Right cardiac atrium (tissue), 5 donors: Measurements from ENCODE around the gene MUSTN1. TPM values are rescaled to one million over a fixed set of nuclear protein-coding genes. Genes with fewer than 3 reads are reported as not detected.

Experiments
- ATAC-seq, 2 donors: fragments of 200-7000 bp; cut with Tn5 transposase; one replicate each; pipeline versions ENCODE4 v1.8.0 to v1.9.1; 2020; ENCODE audit warnings: moderate library complexity in 2 of 2, mild to moderate bottlenecking in 1 of 2
- DNase-seq, 3 donors: peaks; one replicate each; pipeline ENCODE4 v3.0.0-alpha.2; 2020
- H3K27ac ChIP-seq: one replicate; pipeline ENCODE4 v1.5.1; 2013; ENCODE audit warnings: mild to moderate bottlenecking, low read length, control low read depth, moderate library complexity
- H3K27me3 ChIP-seq: one replicate; pipeline ENCODE4 v1.6.1; 2013; ENCODE audit not compliant: control insufficient read depth, insufficient read depth
- H3K4me1 ChIP-seq: one replicate; pipeline ENCODE4 v1.6.1; 2013; ENCODE audit warnings: low read length; ENCODE audit not compliant: control insufficient read depth, insufficient read depth
- H3K4me3 ChIP-seq: one replicate; pipeline ENCODE4 v1.5.1; 2013; ENCODE audit warnings: low read length, control low read depth
- H3K9me3 ChIP-seq: one replicate; pipeline ENCODE4 v1.6.1; 2013; ENCODE audit warnings: low read length; ENCODE audit not compliant: control insufficient read depth
- WGBS: extraction: QIAGEN DNeasy Blood & Tissue Kit; methylation state at CpG from one replicate; pipeline ENCODE4 v1.1.7; 2013; 5-methylcytosine and 5-hydroxymethylcytosine counted together
- intact Hi-C, 4 donors: fragments of 100-400 bp; cut with DNase I; formaldehyde crosslinking; loops; one replicate each; pipeline versions ENCODE4 v1.11.0 to v1.14.0; 2022 to 2023
- polyA plus RNA-seq: library from polyadenylated mRNA; stranded (reverse); fragments of 200-250 nt; gene quantifications from one replicate; pipeline ENCODE4 v1.2.3, GENCODE V29; 2013
- total RNA-seq, 4 donors: library from RNA; stranded (reverse); fragmentation: NEBNext Ultra II Directional; extraction: Animal tissue kit (Norgen Biotek cat#: 25700); gene quantifications; one replicate each; pipeline ENCODE4 v1.2.1, GENCODE V29; 2021
- donor health status: healthy with polysubstance abuse.
- donor health status: DM: no; HTN: yes; CAD: no.
- donor health status: DM: no; HTN: no; CAD: no.
- donor health status: DM: no; HTN: yes; CAD: no; lungs with severe emphysema.
- donor health status: DM: yes; HTN: yes; CAD: no.

Gene MUSTN1
- total and polyA plus RNA-seq, 5 donors = 12.7 to 152 (median 42.0) TPM

DNA sequence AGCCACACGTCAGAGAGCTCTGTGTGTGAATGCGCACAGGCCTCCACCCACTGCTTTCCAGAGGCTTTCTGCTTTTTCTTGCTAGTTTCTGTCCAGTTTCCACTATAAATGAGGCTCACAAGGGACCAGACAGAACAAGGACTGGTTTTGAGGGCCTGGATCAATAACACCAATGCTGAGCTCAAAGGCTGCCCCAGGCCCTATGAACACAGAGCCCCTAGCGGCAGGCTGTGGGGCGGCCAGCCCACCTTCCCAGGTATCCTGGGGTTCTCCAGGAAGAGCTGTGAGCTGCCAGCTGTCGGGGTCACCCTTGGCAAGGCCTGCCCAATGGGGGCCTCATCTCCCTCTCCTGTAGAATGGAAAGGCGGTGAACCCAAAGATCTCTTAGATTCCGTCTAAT lies 42.4 kb downstream of the MUSTN1 start:
- no peaks in the 10 kb centered on the region for H3K4me1 ChIP-seq
- ATAC-seq (no peak), DNase-seq (no peak)
- 82% methylated on average over 7 of the region's 7 CpGs for WGBS
- H3K27me3 ChIP-seq = no peaks in the 10 kb centered on the region
- H3K27ac ChIP-seq = no peak overlapping the region
- H3K4me3 ChIP-seq = no peak overlapping the region
- H3K9me3 ChIP-seq = no peaks in the 10 kb centered on the region
- intact Hi-C loops = no loop called here

GRCh38 chr3:52791928-52792327 lies 42.9 kb downstream of the MUSTN1 start:
- 66% methylated on average over 4 of the region's 4 CpGs for WGBS
- H3K27ac ChIP-seq = no peak overlapping the region
- ATAC-seq (no peak), DNase-seq (no peak)
- no peaks in the 10 kb centered on the region for H3K27me3 ChIP-seq
- intact Hi-C loops = no loop called here
- H3K9me3 ChIP-seq = no peaks in the 10 kb centered on the region
- H3K4me3 ChIP-seq = no peak overlapping the region
- no peaks in the 10 kb centered on the region for H3K4me1 ChIP-seq

GRCh38 chr3:52791366-52791765 lies 43.5 kb downstream of the MUSTN1 start:
- Histone ChIP-seq H3K9me3 (no peaks in the 10 kb centered on the region), H3K4me1 (no peaks in the 10 kb centered on the region), H3K27me3 (no peaks in the 10 kb centered on the region), H3K4me3 (no peak overlapping the region), H3K27ac (no peak overlapping the region)
- intact Hi-C loops = no loop called here
- 82% methylated on average over 12 of the region's 12 CpGs for WGBS
- DNase-seq (no peak), ATAC-seq (no peak)

- H3K27me3 ChIP-seq = no peaks in the 10 kb centered on the region
- intact Hi-C loops = no loop called here
- no peak for DNase-seq
- H3K9me3 ChIP-seq = no peaks in the 10 kb centered on the region
- ATAC-seq = no peak
- 84% methylated on average over 13 of the region's 13 CpGs for WGBS
- no peak overlapping the region for H3K27ac ChIP-seq
- no peak overlapping the region for H3K4me3 ChIP-seq
- H3K4me1 ChIP-seq = no peaks in the 10 kb centered on the region
Measured at GRCh38 chr3:52790741-52791140, 44.1 kb downstream of the MUSTN1 start.

GRCh38 chr3:52790337-52790736 lies 44.5 kb downstream of the MUSTN1 start:
- Histone ChIP-seq H3K27me3 (no peaks in the 10 kb centered on the region), H3K27ac (no peak overlapping the region), H3K9me3 (no peaks in the 10 kb centered on the region), H3K4me3 (no peak overlapping the region), H3K4me1 (no peaks in the 10 kb centered on the region)
- intact Hi-C loops = no loop called here
- DNase-seq (peak in 1 of 3 donors; percentile 13), ATAC-seq (no peak)
- WGBS = 83% methylated on average over 7 of the region's 7 CpGs

GRCh38 chr3:52789746-52790040 lies 45.1 kb downstream of the MUSTN1 start:
- Histone ChIP-seq H3K9me3 (no peaks in the 10 kb centered on the region), H3K27me3 (no peaks in the 10 kb centered on the region), H3K4me1 (no peaks in the 10 kb centered on the region), H3K27ac (no peak overlapping the region), H3K4me3 (no peak overlapping the region)
- no peak for ATAC-seq
- intact Hi-C loops = no loop called here
- peak in 1 of 3 donors; percentile 35 for DNase-seq
- 90% methylated on average over 6 of the region's 6 CpGs for WGBS

GRCh38 chr3:52788890-52789745 lies 45.7 kb downstream of the MUSTN1 start:
- Histone ChIP-seq H3K27me3 (no peaks in the 10 kb centered on the region), H3K4me1 (no peaks in the 10 kb centered on the region), H3K4me3 (no peak overlapping the region), H3K9me3 (no peaks in the 10 kb centered on the region), H3K27ac (no peak overlapping the region)
- intact Hi-C loops = no loop called here
- ATAC-seq (no peak), DNase-seq (no peak)
- 80% methylated on average over 16 of the region's 16 CpGs for WGBS

DNA sequence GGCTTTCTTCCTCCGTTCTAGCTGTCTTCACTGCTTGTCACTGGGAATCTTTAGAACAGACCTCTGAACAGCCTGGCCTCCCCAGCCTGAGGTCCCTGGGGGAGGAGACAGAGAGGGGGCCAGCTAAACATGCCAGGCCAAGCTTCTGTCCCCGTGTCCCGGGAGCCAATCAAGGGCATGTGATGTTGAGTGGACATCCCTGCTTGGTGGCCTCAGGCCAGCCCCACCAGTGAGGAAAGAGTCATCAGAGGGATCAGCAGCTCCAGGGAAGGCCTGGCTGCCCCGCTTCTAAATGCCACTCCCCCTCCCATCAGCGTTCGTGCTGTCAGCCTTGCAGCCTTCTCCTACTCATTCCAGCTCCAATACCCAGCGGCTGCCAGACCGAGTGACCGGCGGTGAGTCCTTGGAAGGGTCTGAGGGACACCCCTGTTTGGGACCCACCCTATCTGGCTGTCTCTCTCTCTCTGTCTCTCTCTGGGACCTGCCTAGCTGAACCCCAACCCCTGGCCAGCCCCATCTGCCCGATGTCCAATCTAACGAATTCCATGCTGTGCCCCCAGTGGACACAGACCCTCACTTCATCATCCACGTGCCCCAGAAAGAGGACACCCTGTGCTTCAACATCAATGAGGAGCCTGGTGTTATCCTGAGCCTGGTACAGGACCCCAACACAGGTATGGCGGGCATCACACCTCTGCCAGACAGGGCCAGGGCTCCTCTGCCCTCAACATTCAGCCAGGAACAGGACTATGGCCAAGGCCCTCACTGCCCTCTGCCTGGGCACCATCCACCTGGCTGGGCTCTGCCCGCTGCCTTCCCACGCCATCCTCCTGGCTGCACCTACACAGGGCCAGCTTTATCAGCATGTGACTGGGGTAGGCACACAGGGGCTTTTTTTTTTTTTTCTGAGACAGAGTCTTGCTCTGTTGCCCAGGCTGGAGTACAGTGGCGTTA lies 46.9 kb downstream of the MUSTN1 start:
- DNase-seq = peak in 2 of 3 donors; percentile 31 to 57
- Histone ChIP-seq H3K9me3 (no peaks in the 10 kb centered on the region), H3K4me3 (no peak overlapping the region), H3K27me3 (no peaks in the 10 kb centered on the region), H3K27ac (no peak overlapping the region), H3K4me1 (no peaks in the 10 kb centered on the region)
- peak; percentile 20 for ATAC-seq
- intact Hi-C loops = no loop called here
- WGBS = 63% methylated on average over 17 of the region's 17 CpGs

DNA sequence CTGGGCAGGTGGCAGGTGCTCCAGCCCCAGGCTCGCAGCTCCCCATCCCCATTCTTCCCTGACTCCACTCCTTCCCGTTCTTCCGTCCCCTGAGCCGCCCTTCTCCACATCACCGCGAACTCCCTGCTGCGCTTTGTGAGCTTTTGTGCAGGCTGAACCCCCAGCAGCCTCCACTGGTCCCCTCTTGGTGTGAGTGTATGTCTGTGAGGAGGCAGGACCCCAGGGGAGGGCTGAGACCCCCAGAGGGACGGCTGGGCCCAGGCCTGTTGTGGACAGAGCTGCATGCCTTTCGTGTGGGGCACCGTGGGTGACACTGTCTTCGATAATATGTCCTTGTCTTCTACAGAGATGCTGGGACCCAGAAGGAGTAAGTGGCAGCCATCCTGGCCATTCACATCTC lies 47.6 kb downstream of the MUSTN1 start:
- intact Hi-C loops = no loop called here
- H3K4me3 ChIP-seq = no peak overlapping the region
- no peak overlapping the region for H3K27ac ChIP-seq
- H3K9me3 ChIP-seq = no peaks in the 10 kb centered on the region
- H3K4me1 ChIP-seq = no peaks in the 10 kb centered on the region
- H3K27me3 ChIP-seq = no peaks in the 10 kb centered on the region
- WGBS = 80% methylated on average over 11 of the region's 11 CpGs
- no peak for ATAC-seq
- DNase-seq = no peak

- no peak for ATAC-seq
Measured at GRCh38 chr3:52786330-52787215, 48.2 kb downstream of the MUSTN1 start.

More at GRCh38 chr3:52786330-52787215, 48.2 kb downstream of the MUSTN1 start:
- H3K27me3 ChIP-seq = no peaks in the 10 kb centered on the region
- DNase-seq = no peak
- intact Hi-C loops = no loop called here
- H3K27ac ChIP-seq = no peak overlapping the region
- H3K4me3 ChIP-seq = no peak overlapping the region
- H3K4me1 ChIP-seq = no peaks in the 10 kb centered on the region
- no peaks in the 10 kb centered on the region for H3K9me3 ChIP-seq
- WGBS = 86% methylated on average over 19 of the region's 19 CpGs
